ENCODE data around the gene MTCH2.

GRCh38 chr11:47595967-47596366, 46.4 kb downstream of the MTCH2 start:
- TF ChIP-seq GATA2 (IDR thresholded peaks at IDR 0.05; ENCODE audit: low read depth, low read length) (no peak), GATA3 (IDR thresholded peaks at IDR 0.05; ENCODE audit: low read depth, low read length) (no peak)

Data from SH-SY5Y (cell line).